Retinal pigment epithelial cell (primary cell): ENCODE results near the gene TTLL13.

Experiments used
- DNase-seq: peaks from one replicate; pipeline ENCODE4 v3.0.0-alpha.2; 2010; ENCODE audit warnings: low read depth
- H3K4me3 ChIP-seq: 2 replicates; pipeline ENCODE4 v1.5.1; 2011; ENCODE audit warnings: mild to moderate bottlenecking, low read length, control low read depth, moderate library complexity
- CTCF ChIP-seq: conservative IDR thresholded peaks from 2 replicates; pipeline ENCODE4 v1.5.1; 2011; ENCODE audit warnings: low read depth, low read length, control low read depth, inconsistent platforms

Gene TTLL13

GRCh38 chr15:90211009-90211408, 38.3 kb upstream of the TTLL13 start:
- TF ChIP-seq CTCF: no peak
- H3K4me3 ChIP-seq: no peak overlapping the region
- DNase-seq: no peak

- no peak for TF ChIP-seq CTCF
- H3K4me3 ChIP-seq: no peak overlapping the region
- no peak for DNase-seq
These were observed 37.8 kb upstream of the TTLL13 start for GRCh38 chr15:90211440-90212143.

- no peak overlapping the region for H3K4me3 ChIP-seq
These were observed 36.9 kb upstream of the TTLL13 start for GRCh38 chr15:90212221-90213098.

GRCh38 chr15:90213122-90213817, 36.1 kb upstream of the TTLL13 start:
- H3K4me3 ChIP-seq: no peak overlapping the region
- DNase-seq: no peak
- TF ChIP-seq CTCF: no peak

More at GRCh38 chr15:90212221-90213098, 36.9 kb upstream of the TTLL13 start:
- TF ChIP-seq CTCF: no peak
- no peak for DNase-seq

- no peak for DNase-seq
- H3K4me3 ChIP-seq: no peak overlapping the region
- no peak for TF ChIP-seq CTCF
These were observed 35.5 kb upstream of the TTLL13 start for GRCh38 chr15:90213818-90214204.

GRCh38 chr15:90214553-90215196, 34.7 kb upstream of the TTLL13 start:
- peak; percentile 40 for TF ChIP-seq CTCF
- H3K4me3 ChIP-seq: no peak overlapping the region
- DNase-seq: no peak
